NT2/D1 (cell line): ENCODE data around the gene ZIC3.
"Not testable (repeated sequence)": the region's sequence is repeated elsewhere in the genome, so short reads cannot be mapped to it uniquely, and the experiment has no call there.

ENCODE experiments used
- DNase-seq: peaks from one replicate; pipeline ENCODE4 v3.0.0-alpha.2; 2011; ENCODE audit warnings: low read depth, low spot score
- H3K27me3 ChIP-seq: 2 replicates; pipeline ENCODE4 v1.6.0; 2011; ENCODE audit warnings: mild to moderate bottlenecking; ENCODE audit not compliant: insufficient read length, insufficient read depth
- H3K36me3 ChIP-seq: 2 replicates; pipeline ENCODE4 v1.6.1; 2011; ENCODE audit warnings: mild to moderate bottlenecking, low read length, mixed read lengths; ENCODE audit not compliant: insufficient read depth, insufficient read length
- H3K4me1 ChIP-seq: 2 replicates; pipeline ENCODE4 v1.5.1; 2011; ENCODE audit not compliant: insufficient read depth, insufficient read length
- H3K4me3 ChIP-seq: 2 replicates; pipeline ENCODE4 v1.5.1; 2011; ENCODE audit warnings: low read depth; ENCODE audit not compliant: insufficient read length
- H3K9ac ChIP-seq: 2 replicates; pipeline ENCODE4 v1.6.0; 2011; ENCODE audit warnings: low read depth; ENCODE audit not compliant: insufficient read length
- H3K9me3 ChIP-seq: 2 replicates; pipeline ENCODE4 v1.5.1; 2011; ENCODE audit warnings: mild to moderate bottlenecking, low read length; ENCODE audit not compliant: insufficient read depth
- SUZ12 ChIP-seq: IDR thresholded peaks from 2 replicates; pipeline ENCODE4 v1.6.1; 2011; ENCODE audit not compliant: insufficient read length, insufficient read depth; ENCODE audit errors: extremely low read depth
- YY1 ChIP-seq: IDR thresholded peaks from 2 replicates; pipeline ENCODE4 v1.6.1; 2011; ENCODE audit not compliant: insufficient read length, insufficient read depth
- ZNF274 ChIP-seq: IDR thresholded peaks from 2 replicates; pipeline ENCODE4 v1.6.1; 2011; ENCODE audit warnings: mild to moderate bottlenecking, low read depth, low read length

Gene ZIC3

DNA sequence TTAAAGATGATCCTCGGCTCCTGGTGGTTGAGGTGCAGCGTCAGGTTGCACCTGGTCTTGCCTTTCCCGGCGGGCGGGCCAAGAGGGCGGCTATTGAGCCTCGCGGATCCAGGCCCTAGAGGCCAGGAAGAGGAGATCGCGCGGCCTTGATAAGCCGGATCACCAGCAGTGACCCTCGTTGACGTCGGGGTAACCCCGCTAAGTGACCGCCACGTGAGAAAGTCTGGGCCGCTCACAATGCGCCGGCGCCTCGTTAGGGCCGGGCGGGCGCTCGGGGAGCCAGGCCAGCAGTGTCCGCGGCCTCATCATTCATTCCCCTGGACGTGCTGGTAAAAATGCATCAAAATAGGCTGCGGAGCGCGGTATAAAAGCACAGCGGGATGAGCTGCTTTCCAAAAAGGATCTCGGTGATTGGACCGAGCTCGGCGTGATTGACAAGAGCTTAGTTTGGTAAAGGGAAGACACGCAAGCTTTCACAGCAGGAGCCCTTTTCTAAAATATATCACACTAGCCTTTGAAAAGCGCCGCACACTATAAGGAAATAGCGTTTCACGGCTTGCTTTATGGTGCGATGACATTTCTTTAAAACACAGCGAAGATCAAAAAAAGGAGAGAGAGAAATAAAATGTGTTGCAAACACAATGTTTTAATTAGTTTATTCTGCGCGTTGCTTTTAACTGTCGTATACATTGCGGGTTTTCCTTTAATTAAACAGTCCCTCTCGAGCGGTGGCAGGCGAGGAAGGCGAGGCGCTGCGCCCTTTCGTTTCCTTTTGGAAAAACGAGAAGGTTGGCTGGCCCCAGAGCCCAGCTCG is 15.9 kb upstream of the ZIC3 start:
- H3K9me3 ChIP-seq, result no peaks in the 10 kb centered on the region
- TF ChIP-seq YY1, result no peak
- TF ChIP-seq ZNF274, result no peak
- TF ChIP-seq SUZ12, result no peak
- H3K27me3 ChIP-seq, result peaks cover 22% of the 10 kb centered on the region
- H3K4me3 ChIP-seq, result peak overlapping the region; percentile 24
- no peak for DNase-seq
- peak overlapping the region; percentile 64 for H3K9ac ChIP-seq
- H3K4me1 ChIP-seq, result no peaks in the 10 kb centered on the region
- H3K36me3 ChIP-seq, result no peaks in the 10 kb centered on the region

DNA sequence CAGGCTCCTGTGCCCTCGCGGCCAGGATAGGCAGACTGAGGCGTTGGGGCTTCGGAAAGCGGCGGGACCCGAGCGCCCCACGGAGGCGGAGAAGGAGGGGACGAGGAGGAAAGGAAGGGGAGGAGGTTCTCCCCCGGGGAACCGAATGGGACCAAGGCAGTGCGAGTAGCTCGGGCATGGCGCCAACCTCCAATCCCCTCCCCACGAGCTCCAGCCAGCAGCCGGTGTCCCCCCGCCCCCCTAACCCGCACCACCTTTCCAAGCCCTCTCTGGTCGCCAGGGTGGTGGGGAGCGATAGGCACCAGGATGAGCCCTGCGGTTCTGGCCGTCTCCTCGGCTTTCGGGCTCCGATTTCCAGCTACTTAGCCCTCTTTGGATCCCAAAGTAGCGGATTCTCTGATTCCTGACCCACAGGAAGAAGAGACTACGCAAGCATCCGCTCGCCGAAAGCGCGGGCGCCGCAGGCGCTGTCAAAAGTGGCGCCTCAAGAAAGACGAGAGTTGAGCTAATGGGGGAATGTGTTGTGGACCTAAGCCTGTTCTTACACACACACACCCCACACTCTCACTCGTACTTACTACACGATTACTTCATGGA is 15.2 kb upstream of the ZIC3 start:
- no peak for DNase-seq
- H3K4me3 ChIP-seq, result peak overlapping the region; percentile 30

DNA sequence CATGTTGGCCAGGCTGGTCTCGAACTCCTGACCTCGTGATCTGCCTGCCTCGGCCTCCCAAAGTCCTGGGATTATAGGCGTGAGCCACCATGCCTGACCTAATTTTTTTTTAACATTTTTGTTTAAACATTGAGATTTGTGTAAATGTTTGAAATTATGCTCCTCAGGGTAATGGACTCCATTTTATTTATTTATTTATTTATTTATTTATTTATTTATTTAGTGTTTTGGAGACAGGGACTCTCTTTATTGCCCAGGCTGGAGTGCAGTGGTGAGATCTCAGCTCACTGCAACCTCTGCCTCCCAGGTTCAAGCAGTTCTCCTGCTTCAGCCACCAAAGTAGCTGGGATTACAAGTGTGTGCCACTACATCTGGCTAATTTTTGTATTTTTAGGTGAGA is 13.8 kb upstream of the ZIC3 start:
- not testable (repeated sequence) for H3K4me3 ChIP-seq, H3K4me1 ChIP-seq, H3K9ac ChIP-seq, H3K9me3 ChIP-seq, DNase-seq, H3K36me3 ChIP-seq
- H3K27me3 ChIP-seq, result peaks cover 12% of the 10 kb centered on the region

More for the DNA sequence above, 15.2 kb upstream of the ZIC3 start:
- H3K27me3 ChIP-seq, result peaks cover 21% of the 10 kb centered on the region
- no peaks in the 10 kb centered on the region for H3K9me3 ChIP-seq
- no peak for TF ChIP-seq ZNF274
- no peak for TF ChIP-seq SUZ12
- TF ChIP-seq YY1, result no peak
- no peaks in the 10 kb centered on the region for H3K36me3 ChIP-seq
- H3K9ac ChIP-seq, result peak overlapping the region; percentile 64
- no peaks in the 10 kb centered on the region for H3K4me1 ChIP-seq

DNA sequence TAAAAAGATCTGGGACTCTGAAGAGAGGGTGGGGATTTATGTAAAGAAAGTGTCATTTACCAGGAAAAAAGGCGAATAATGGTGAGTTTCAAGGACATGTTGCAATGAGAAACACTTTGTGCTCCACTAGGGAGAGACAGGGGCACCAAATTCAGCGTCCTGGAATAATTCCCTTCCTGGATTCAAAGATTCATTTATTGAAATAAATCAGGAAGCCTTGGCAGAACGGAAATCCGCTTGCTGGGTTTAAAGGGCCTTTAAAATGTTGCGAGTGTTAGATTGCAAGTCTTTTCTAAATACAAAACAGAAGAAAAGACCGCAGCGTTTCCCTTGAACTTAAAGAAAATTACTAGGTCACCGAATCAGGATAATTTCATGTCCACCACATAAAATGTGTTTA is 3.8 kb upstream of the ZIC3 start:
- DNase-seq, result no peak
- no peaks in the 10 kb centered on the region for H3K36me3 ChIP-seq
- peak overlapping the region; percentile 76 for H3K9ac ChIP-seq
- no peaks in the 10 kb centered on the region for H3K4me1 ChIP-seq
- peak overlapping the region; percentile 46 for H3K4me3 ChIP-seq
- TF ChIP-seq ZNF274 (no peak), SUZ12 (no peak), YY1 (no peak)
- H3K27me3 ChIP-seq, result no peaks in the 10 kb centered on the region
- no peaks in the 10 kb centered on the region for H3K9me3 ChIP-seq

DNA sequence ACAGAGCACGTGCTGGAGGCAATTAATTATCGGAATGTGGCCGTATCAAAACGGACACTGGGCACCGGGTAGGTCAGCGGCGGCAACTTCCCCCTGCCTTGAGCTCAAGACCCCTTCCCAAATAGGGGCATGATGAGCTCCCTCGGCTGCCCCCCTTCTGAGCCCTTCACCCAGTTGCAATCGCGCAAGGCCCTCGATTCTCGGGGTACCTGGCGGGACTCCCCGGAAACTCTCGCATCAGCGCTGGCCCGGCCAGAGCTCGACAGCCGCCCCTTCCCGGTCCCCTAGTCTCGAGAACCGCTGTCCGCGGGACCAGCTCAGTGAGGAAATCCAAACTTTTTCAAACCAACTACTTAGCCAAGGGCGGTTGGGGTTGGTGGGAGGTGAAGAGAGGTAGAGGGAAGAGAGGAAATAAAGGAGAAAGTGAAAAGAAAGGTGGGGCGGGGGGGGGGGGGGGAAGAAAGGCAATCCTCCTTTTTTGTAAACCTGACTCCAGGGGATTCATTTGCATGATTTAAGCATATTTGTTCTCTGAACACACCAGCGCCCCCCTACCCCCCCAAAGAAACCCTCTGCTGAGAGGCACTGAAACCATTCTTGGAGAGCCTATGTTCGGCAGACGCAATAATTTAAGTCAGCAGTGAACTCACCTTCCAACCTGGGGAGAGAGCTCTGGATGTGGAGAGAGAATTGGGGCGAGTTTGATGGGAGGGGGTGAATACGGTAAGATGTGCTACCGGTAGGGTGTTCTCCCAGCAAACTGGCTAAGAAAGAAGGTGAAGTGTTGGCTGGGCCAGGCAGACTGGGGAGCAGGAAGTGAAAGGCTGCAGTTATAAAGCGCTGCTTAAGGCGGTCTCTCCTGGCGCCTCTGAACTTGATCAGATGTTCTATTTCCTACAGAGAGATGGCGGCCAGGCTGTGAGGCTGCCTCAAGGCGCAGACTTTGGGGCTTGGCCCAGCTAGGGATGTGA is 2.0 kb upstream of the ZIC3 start:
- Histone ChIP-seq H3K9me3 (no peaks in the 10 kb centered on the region), H3K9ac (peak overlapping the region; percentile 86), H3K27me3 (no peaks in the 10 kb centered on the region), H3K4me3 (peak overlapping the region; percentile 57), H3K4me1 (no peaks in the 10 kb centered on the region), H3K36me3 (peaks cover 5% of the 10 kb centered on the region)
- no peak for DNase-seq
- TF ChIP-seq SUZ12 (no peak), ZNF274 (no peak), YY1 (no peak)

DNA sequence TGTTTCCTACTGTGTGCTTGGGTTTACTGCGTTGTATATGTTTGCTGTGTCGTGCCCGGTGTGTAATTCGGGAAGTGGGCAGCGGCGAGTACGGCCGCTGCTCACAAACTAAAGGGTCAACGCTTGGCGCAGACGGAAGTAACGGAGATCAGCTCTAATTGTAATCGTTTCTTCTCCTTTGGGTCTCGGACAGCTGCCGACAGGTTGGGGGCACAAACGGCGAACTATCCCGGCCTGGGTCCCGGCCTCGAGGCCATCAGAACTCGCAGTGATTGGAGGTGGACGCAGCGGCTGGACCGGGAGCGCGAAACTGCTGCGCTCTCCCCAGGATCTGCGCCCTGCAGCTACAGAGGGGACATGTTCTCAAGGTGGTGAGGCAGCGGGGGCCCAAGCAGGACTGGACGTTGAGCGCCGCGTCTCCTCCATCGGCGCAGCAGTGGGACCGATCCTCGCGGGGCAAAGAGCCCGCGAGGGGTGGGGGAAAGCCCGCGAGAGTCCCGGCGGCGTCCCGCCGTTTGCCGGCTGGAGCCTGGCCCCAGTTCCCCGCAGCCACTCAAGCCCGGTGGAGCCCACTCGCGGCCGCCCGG is 516 bp upstream of the ZIC3 start:
- peak overlapping the region; percentile 57 for H3K4me3 ChIP-seq
- H3K9ac ChIP-seq, result peak overlapping the region; percentile 86
- H3K27me3 ChIP-seq, result no peaks in the 10 kb centered on the region
- no peaks in the 10 kb centered on the region for H3K4me1 ChIP-seq
- DNase-seq, result no peak
- peaks cover 9% of the 10 kb centered on the region for H3K36me3 ChIP-seq
- H3K9me3 ChIP-seq, result no peaks in the 10 kb centered on the region
- TF ChIP-seq YY1, result no peak
- no peak for TF ChIP-seq SUZ12
- no peak for TF ChIP-seq ZNF274
